ENCODE data around the gene KRT33A.
A peak's percentile ranks its signal among the peaks of the same experiment; 100 is the strongest.

Gene KRT33A

DNA sequence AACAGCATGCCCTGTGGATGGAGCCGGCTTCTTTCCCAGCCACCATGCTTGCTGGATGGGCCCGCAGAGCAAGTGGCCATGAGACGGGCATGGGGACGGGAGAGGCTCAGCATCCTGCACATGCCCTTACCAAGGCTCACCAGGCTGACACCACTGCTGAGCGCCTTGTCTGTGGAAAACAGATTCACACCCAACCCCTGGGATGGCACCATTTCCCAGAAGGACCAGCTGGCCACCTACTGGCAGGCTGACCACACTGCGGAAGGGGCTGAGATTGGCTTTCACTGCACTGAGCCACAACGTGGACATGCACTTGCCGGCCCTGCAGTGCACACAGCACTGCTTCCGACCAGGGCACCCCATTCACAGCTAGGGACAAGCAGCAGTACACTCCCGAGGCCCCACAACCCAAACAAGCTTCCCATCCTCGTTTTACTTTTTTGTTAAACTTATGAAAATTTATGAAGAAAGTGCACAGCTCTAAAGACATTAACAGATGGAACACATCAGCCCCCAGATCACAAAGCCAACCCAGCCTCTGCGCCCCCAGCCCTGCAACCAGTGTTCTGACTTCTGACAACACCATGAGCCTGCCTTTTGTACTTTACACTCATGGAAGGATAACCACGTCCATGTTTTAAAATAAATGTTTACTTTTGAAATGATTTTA lies 21.2 kb downstream of the KRT33A start:
- no peaks in the 10 kb centered on the region for H3F3A ChIP-seq (ENCODE audit: insufficient read depth)
- no peak overlapping the region for H3K27ac ChIP-seq (ENCODE audit: low read depth, low read length)
- H3K36me3 ChIP-seq (ENCODE audit: low read length), result no peaks in the 10 kb centered on the region
- H3K79me2 ChIP-seq (ENCODE audit: insufficient read depth, low read length), result no peaks in the 10 kb centered on the region
- TF ChIP-seq, protein P1, sequence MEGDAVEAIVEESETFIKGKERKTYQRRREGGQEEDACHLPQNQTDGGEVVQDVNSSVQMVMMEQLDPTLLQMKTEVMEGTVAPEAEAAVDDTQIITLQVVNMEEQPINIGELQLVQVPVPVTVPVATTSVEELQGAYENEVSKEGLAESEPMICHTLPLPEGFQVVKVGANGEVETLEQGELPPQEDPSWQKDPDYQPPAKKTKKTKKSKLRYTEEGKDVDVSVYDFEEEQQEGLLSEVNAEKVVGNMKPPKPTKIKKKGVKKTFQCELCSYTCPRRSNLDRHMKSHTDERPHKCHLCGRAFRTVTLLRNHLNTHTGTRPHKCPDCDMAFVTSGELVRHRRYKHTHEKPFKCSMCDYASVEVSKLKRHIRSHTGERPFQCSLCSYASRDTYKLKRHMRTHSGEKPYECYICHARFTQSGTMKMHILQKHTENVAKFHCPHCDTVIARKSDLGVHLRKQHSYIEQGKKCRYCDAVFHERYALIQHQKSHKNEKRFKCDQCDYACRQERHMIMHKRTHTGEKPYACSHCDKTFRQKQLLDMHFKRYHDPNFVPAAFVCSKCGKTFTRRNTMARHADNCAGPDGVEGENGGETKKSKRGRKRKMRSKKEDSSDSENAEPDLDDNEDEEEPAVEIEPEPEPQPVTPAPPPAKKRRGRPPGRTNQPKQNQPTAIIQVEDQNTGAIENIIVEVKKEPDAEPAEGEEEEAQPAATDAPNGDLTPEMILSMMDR (IDR thresholded peaks at IDR 0.05; ENCODE audit: insufficient read depth, low read length, poor library complexity, severe bottlenecking), result peak; percentile 28
- no peak for TF ChIP-seq EZH2phosphoT487 (conservative IDR thresholded peaks at IDR 0.05; ENCODE audit: low read length)
- no peak overlapping the region for H2AFZ ChIP-seq (ENCODE audit: low read depth, low read length, severe bottlenecking)
- H3K9me3 ChIP-seq (ENCODE audit: insufficient read depth, low read length), result no peaks in the 10 kb centered on the region
- H3K27me3 ChIP-seq (ENCODE audit: low read length), result no peaks in the 10 kb centered on the region
- no peaks in the 10 kb centered on the region for H3K9me2 ChIP-seq (replicated peaks; ENCODE audit: insufficient read depth, low read length)
- H4K20me1 ChIP-seq (ENCODE audit: low read depth, low read length), result no peaks in the 10 kb centered on the region
- no peak overlapping the region for H3K9ac ChIP-seq (ENCODE audit: low read length)
- H3K4me2 ChIP-seq (ENCODE audit: low read depth, low read length, poor library complexity, severe bottlenecking), result no peak overlapping the region
- H3K4me3 ChIP-seq (ENCODE audit: insufficient read depth, low read length, poor library complexity, severe bottlenecking), result no peak overlapping the region

DNA sequence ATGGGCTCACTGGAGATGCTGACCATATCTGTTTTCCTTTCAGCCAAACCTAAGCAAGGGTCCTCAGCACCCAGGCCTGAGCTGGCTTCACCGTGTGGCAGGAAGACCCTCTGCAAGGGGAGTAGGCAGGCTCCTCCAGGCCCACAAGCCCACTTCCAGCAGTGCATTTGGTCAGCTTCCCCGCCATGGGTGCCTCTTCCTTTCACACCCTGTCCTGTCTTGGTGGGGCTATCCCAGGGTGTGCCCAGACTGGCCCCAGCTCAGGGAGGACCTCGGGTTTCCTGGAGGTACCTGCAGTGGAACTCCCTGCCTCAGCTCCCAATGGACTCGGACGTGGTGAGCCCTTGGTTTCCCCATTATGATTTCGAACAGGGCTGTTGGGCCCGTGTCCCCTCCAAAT lies 22.4 kb downstream of the KRT33A start:
- no peaks in the 10 kb centered on the region for H3K27me3 ChIP-seq (ENCODE audit: low read length)
- no peaks in the 10 kb centered on the region for H3K9me3 ChIP-seq (ENCODE audit: insufficient read depth, low read length)
- no peak overlapping the region for H3K4me2 ChIP-seq (ENCODE audit: low read depth, low read length, poor library complexity, severe bottlenecking)
- no peak for TF ChIP-seq EZH2phosphoT487 (conservative IDR thresholded peaks at IDR 0.05; ENCODE audit: low read length)
- TF ChIP-seq, protein P1 (IDR thresholded peaks at IDR 0.05; ENCODE audit: insufficient read depth, low read length, poor library complexity, severe bottlenecking), result no peak
- no peaks in the 10 kb centered on the region for H3K79me2 ChIP-seq (ENCODE audit: insufficient read depth, low read length)
- H3K27ac ChIP-seq (ENCODE audit: low read depth, low read length), result no peak overlapping the region
- no peaks in the 10 kb centered on the region for H3K36me3 ChIP-seq (ENCODE audit: low read length)
- no peaks in the 10 kb centered on the region for H3F3A ChIP-seq (ENCODE audit: insufficient read depth)
- no peaks in the 10 kb centered on the region for H3K9me2 ChIP-seq (replicated peaks; ENCODE audit: insufficient read depth, low read length)
- H2AFZ ChIP-seq (ENCODE audit: low read depth, low read length, severe bottlenecking), result no peak overlapping the region
- no peak overlapping the region for H3K9ac ChIP-seq (ENCODE audit: low read length)
- no peak overlapping the region for H3K4me3 ChIP-seq (ENCODE audit: insufficient read depth, low read length, poor library complexity, severe bottlenecking)
- no peaks in the 10 kb centered on the region for H4K20me1 ChIP-seq (ENCODE audit: low read depth, low read length)

DNA sequence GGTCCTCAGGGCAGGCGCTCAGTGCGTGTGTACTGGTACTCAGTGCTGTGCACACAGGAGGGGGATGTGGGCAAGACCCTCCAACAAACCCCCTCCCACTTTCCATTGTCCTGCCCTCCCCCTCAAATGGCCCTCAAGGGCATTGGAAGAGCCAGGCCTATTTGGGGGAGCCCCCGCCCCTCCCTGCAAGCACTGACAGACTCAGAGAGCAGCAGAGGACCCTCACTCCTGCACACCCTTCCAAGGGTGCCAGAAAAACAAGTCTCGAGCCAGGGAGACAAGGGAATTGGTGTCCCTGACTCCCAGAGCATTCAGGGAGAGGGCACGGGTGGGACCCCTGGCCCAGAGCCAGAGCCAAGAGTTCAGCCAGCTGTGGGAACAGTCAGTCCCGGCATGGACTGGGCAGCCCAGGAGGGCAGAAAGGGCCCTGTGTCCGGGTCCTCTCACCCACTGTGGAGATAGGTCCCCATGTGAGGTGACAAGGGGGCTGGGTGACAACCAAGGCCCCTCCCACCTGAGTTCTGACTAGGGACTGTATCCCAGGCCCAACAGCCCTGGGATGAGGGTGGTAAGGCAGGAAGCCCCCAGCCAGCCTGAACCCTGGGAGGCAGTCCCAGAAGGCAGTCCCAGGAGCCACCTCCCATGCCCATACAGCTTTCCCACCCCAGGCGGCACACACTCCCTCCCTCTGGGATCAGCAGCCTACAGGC lies 23.1 kb downstream of the KRT33A start:
- Histone ChIP-seq H3K9ac (ENCODE audit: low read length) (no peak overlapping the region), H3K9me2 (replicated peaks; ENCODE audit: insufficient read depth, low read length) (no peaks in the 10 kb centered on the region), H3F3A (ENCODE audit: insufficient read depth) (no peaks in the 10 kb centered on the region), H3K36me3 (ENCODE audit: low read length) (no peaks in the 10 kb centered on the region), H2AFZ (ENCODE audit: low read depth, low read length, severe bottlenecking) (no peak overlapping the region), H3K4me3 (ENCODE audit: insufficient read depth, low read length, poor library complexity, severe bottlenecking) (no peak overlapping the region), H3K27me3 (ENCODE audit: low read length) (no peaks in the 10 kb centered on the region), H3K79me2 (ENCODE audit: insufficient read depth, low read length) (no peaks in the 10 kb centered on the region), H3K9me3 (ENCODE audit: insufficient read depth, low read length) (no peaks in the 10 kb centered on the region), H3K27ac (ENCODE audit: low read depth, low read length) (no peak overlapping the region), H3K4me2 (ENCODE audit: low read depth, low read length, poor library complexity, severe bottlenecking) (no peak overlapping the region), H4K20me1 (ENCODE audit: low read depth, low read length) (no peaks in the 10 kb centered on the region)
- TF ChIP-seq, protein P1 (IDR thresholded peaks at IDR 0.05; ENCODE audit: insufficient read depth, low read length, poor library complexity, severe bottlenecking), result no peak
